Transverse colon (tissue), 4 donors: Measurements from ENCODE around the gene TMEM187.

ENCODE experiments used
- CTCF ChIP-seq, 5 experiments: fragments of 200-600 bp in 3 of 5; fragments of 450-650 bp in 2 of 5; sonication (generic) in 3 of 5; IDR thresholded peaks; 1 replicate in 2 of 5; 2 replicates in 3 of 5; pipeline ENCODE4 v1.5.1; 2016 to 2017; ENCODE audit warnings: antibody characterized with exemption in 5 of 5, inconsistent platforms in 3 of 5, mild to moderate bottlenecking in 2 of 5, moderate library complexity in 1 of 5
- POLR2AphosphoS5 ChIP-seq, 3 donors: sonication (generic); formaldehyde crosslinking; IDR thresholded peaks; one replicate each; pipeline ENCODE4 v1.6.1; 2016; ENCODE audit warnings: antibody characterized with exemption in 3 of 3

DNA sequence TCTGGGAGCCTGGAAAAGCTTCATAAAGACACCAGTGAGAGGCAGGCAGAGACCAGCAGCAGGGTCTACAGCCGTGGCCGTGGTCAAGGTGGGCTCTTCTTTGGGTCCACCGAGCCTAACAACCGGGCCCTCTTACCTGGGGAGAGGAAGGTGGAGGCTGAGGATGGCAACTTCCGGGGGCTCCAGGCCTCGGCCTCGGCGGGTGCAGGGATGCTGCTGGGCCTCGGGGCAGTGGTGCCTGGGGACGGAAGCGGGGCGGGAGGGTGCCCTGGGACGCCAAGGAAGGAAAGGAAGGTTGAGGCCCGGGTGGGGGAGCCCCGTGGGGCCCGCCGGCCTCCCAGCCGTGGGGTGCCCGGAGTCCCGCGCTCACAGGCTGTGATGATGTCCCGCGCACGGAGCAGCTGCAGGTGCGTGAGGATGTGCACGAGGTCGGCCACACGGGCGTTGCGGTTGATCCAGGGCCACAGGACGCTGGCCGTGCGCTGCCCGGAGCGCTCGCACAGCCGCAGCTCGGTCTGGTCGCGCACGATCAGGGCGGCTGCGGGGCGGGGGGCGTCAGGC lies 46.6 kb downstream of the TMEM187 start:
- TF ChIP-seq CTCF (IDR thresholded peaks at IDR 0.05) (no peak), POLR2AphosphoS5 (IDR thresholded peaks at IDR 0.05) (no peak)
